ENCODE measurements around the gene PELO.

Gene PELO

DNA sequence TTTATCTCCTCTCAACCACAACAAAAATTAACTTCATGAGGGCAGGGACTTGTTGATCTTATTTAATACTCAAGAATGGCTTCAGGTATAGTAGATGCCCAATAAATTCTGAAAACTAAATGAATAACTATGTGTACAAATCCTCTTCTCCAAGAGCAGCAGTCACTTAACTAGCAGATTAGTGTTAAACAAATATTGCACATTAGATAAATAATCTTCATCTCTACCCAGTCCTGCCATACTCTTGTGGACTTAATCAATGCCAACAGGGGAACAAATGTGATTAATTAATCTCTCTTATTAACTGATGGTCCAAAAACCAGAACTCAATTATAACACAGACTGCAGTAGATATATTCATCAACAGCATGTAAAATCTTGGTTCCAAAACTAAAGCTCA is 15.0 kb upstream of the PELO start:
- no peak for DNase-seq

- no peak for DNase-seq
Measured at GRCh38 chr5:52773342-52773741, 14.4 kb upstream of the PELO start.

- DNase-seq = no peak
Measured at GRCh38 chr5:52774005-52774410, 13.7 kb upstream of the PELO start.

DNA sequence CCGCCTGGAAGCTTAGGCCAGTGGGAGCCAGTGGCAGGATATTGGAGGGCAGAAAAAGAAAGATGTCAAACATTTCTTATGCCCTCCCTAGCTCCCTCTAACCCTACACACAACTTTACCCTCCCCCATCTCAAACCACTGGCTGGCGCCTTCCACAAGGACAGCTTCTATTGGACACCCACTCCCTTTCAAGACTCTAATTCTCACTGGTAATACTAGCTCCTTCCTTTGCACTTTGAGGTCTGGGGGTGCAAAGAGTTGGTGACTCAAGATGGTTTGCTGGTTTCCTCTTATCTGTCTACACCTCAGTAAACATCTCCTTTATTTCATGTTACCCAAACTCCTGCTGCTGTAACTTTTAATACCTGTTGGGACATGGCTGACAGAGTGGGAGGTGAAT is 11.6 kb upstream of the PELO start:
- DNase-seq = no peak

DNA sequence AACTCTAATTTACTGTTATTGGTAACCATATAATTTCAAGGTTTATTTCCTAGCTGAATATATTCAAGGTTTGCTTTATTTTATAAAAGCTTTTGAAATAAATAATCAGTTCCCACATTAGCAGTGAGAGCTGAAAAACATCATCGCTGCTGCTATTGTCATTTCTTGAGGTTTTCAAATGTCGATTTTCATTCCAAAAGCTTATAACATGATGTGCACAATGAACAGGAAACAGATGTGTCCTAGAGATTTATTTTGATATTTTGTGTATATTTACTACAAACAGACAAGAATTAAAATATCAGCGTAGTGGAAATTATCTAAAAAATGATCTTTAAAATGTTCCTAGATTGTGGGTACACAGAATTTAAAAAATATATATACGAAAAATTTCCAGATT is 10.5 kb upstream of the PELO start:
- DNase-seq = no peak

DNA sequence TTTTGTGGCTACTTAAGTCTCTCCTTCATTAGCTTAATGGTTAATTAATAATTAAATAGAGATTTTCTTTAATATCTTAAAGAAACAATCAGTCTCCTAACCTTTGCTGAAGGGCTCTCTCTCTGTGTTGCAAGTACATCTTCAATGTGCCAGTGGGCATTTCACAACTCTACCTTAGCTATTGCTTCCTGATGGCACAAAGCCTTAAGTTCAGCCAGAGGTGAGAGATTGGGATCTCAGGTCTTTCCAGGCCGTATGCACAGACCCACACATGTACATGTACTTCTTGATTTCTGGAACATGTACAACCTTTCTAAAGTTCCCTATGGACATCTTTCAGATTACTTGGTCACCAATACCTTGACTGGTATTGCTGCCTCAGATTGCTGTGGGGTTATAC is 8.9 kb upstream of the PELO start:
- no peak for DNase-seq

DNA sequence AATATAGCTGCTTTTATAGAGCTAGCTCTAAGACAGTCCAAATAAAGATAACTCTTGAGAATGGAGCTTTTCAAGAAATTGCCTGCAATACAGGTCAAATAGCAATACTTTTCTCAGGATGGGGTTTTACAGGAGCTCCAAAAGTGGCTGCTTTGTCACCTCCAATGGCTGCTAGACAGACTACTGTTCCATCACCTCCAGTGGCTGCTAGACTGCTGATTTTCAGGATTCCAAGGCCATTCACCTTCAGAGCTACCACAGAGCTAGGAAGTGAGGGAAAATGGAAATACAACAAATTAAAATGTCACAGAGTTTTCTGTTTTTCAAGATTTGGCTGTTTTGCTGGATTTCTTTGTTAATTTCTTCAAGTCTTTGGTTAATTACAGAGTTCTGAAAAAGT is 8.5 kb upstream of the PELO start:
- DNase-seq = no peak

DNA sequence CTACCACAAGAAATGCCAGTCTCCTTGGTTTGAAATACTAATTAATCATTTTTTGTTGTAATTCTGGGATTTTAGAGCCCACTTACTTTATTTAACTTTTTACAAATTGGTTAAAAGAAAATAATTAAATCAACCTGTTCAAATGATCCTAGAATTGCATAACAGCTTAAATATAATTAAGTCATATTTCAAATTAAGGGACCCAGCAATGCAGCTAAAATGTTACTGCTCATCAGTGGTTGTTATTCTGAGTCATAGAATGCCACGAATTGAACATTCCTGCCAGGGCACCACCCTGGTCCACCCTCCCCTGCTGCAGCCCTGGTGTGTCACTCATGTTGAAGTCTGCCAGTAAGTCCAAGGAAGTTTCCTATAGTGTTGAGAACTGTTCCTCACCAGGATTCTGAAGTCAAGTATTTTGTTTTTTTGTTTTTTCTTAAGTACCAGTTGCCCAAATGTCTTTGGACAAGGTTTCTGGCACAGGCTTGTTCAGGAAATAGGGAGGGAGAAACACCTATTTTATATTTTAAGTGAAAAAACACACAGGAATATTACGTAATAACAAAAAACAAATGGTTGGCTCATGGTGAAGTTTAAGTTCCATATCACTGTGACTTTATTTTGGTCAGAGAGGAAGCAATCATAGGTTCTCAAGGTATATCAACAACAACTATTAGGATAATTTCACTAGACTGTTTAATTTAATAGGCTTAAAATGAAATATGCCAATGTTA is 4.3 kb upstream of the PELO start:
- DNase-seq = no peak

DNA sequence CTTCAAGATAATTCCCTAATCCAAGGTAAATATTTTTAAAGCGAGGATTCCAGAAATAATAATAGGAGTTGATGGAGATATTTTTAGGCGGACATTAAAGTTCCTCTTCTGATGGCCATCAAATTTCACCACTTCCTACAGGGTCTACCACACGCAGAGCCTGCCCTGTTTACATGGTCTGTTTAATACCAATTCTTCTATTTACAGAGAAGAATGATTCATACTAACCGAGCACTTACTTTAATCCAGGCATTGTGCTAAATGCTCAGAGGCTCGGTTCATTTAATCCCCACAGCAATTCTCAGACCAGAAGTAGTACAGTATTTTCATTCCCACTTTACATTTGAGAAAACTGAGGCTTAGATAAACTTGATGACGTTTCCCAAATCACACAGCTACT is 3.0 kb upstream of the PELO start:
- DNase-seq = no peak

- no peak for DNase-seq
Measured at GRCh38 chr5:52786391-52786790, 1.3 kb upstream of the PELO start.

GRCh38 chr5:52786949-52787599 is 642 bp upstream of the PELO start:
- no peak for DNase-seq

GRCh38 chr5:52788505-52788821 is 747 bp downstream of the PELO start:
- DNase-seq = no peak

- no peak for DNase-seq
Measured at GRCh38 chr5:52789378-52789777, 1.7 kb downstream of the PELO start.

DNA sequence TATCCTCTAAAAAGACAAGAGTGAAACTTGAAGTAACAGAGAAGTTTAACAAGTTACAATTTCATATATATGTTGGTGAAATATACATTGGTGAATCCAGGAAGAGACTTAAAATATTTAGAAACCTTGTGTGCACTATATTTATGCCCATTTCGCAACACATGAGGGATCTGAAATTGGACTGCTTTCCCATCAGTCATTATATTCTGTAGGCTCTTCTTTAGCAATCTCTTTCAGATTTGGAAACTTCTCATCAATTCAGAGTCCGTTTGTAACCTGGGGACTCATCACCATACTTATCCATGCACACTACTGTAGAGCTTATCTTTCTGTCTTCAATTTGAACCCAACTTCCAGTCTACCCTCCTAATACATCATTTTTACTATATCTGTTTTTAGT is 2.1 kb downstream of the PELO start:
- no peak for DNase-seq

- no peak for DNase-seq
Measured at GRCh38 chr5:52791366-52791765, 3.6 kb downstream of the PELO start.

- no peak for DNase-seq
Measured at GRCh38 chr5:52794519-52794918, 6.8 kb downstream of the PELO start.

- no peak for DNase-seq
Measured at GRCh38 chr5:52796031-52796430, 8.3 kb downstream of the PELO start.

DNA sequence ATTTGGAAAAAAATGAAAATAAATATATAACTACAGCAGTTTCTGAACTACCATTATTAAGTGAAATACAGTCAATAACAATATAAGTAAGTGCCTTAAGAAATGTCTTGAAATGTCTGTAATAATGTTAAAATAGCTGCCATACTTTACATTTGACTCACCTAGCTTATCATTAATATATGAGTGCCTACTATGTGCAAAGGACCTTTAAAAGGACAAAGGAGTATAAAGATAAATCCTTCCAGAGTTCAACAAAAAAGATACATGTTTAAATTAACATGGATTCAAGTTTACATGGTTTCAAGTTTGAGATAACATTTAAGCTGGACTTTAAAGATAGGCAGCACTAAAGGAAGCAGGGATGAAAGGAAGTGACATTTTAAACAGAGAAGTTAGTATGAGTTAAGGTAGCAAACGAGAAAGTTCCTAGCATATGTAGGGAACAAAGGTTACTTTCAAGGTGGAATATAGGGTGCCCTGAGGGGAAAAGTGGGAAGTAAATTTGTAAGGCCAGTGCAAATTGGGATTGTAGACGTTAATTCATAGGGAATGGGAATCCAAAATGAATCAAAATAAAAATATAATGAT is 8.9 kb downstream of the PELO start:
- no peak for DNase-seq

DNA sequence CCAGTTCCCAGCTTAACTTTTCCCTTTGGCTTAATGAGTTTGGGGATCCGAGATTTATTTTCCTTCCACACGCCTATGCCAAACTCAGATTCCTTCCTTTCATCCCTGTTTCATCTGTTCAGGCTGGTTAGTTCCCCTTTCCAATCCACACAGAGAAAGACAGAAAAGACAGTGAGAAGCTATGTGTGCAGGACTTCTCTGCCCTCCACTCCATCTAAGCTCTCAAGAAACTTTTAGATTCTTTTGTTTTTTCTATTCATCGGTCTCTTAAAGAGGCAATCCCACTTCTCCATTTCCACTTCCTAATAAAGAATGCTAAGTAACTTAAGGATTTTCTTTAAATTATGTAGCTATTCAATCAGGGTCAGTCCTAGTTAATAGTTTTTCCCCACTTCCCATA is 11.2 kb downstream of the PELO start:
- no peak for DNase-seq

GRCh38 chr5:52799358-52799982 is 11.8 kb downstream of the PELO start:
- peak; percentile 74 for DNase-seq

GRCh38 chr5:52799983-52800393 is 12.3 kb downstream of the PELO start:
- DNase-seq = peak; percentile 96

DNA sequence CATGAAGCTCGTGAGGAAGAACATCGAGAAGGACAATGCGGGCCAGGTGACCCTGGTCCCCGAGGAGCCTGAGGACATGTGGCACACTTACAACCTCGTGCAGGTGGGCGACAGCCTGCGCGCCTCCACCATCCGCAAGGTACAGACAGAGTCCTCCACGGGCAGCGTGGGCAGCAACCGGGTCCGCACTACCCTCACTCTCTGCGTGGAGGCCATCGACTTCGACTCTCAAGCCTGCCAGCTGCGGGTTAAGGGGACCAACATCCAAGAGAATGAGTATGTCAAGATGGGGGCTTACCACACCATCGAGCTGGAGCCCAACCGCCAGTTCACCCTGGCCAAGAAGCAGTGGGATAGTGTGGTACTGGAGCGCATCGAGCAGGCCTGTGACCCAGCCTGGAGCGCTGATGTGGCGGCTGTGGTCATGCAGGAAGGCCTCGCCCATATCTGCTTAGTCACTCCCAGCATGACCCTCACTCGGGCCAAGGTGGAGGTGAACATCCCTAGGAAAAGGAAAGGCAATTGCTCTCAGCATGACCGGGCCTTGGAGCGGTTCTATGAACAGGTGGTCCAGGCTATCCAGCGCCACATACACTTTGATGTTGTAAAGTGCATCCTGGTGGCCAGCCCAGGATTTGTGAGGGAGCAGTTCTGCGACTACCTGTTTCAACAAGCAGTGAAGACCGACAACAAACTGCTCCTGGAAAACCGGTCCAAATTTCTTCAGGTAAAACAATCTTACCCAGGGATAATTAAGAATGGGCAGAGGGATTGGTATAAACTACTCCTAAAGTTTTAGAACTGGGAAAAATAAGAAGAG is 12.9 kb downstream of the PELO start:
- DNase-seq = peak; percentile 70

- DNase-seq = no peak
Measured at GRCh38 chr5:52801329-52801728, 13.6 kb downstream of the PELO start.

Measured in right forelimb (tissue), 1 donor.